ENCODE results near the gene MGST2.
A peak's percentile ranks its signal among the peaks of the same experiment; 100 is the strongest.

The MGST2 gene

GRCh38 chr4:139645458-139645857, 20.2 kb upstream of the MGST2 start:
- DNase-seq, result no peak

- DNase-seq, result no peak
These were observed 18.4 kb upstream of the MGST2 start for GRCh38 chr4:139647184-139647583.

- no peak for DNase-seq
These were observed 17.7 kb upstream of the MGST2 start for GRCh38 chr4:139647952-139648351.

GRCh38 chr4:139651282-139652194, 14.1 kb upstream of the MGST2 start:
- peak; percentile 56 to 60 for DNase-seq

GRCh38 chr4:139654516-139654915, 11.1 kb upstream of the MGST2 start:
- DNase-seq, result peak in 1 of 2 experiments; percentile 2

- DNase-seq, result peak; percentile 15 to 61
These were observed 10.5 kb upstream of the MGST2 start for GRCh38 chr4:139655116-139655515.

- peak; percentile 15 to 63 for DNase-seq
These were observed 8.8 kb upstream of the MGST2 start for GRCh38 chr4:139656614-139657486.

- no peak for DNase-seq
These were observed 7.4 kb upstream of the MGST2 start for GRCh38 chr4:139658185-139658584.

- DNase-seq, result no peak
These were observed 6.8 kb upstream of the MGST2 start for GRCh38 chr4:139658586-139659382.

GRCh38 chr4:139659735-139660424, 5.7 kb upstream of the MGST2 start:
- DNase-seq, result no peak

- DNase-seq, result no peak
These were observed 5.0 kb upstream of the MGST2 start for GRCh38 chr4:139660568-139661043.

- no peak for DNase-seq
These were observed 2.0 kb upstream of the MGST2 start for GRCh38 chr4:139663561-139664138.

- DNase-seq, result no peak
These were observed 1.2 kb upstream of the MGST2 start for GRCh38 chr4:139664442-139664841.

- no peak for DNase-seq
These were observed 435 bp upstream of the MGST2 start for GRCh38 chr4:139665079-139665689.

GRCh38 chr4:139666735-139667281, 1.2 kb downstream of the MGST2 start:
- peak in 1 of 2 experiments; percentile 9 for DNase-seq

GRCh38 chr4:139668036-139668435, 2.4 kb downstream of the MGST2 start:
- DNase-seq, result no peak

GRCh38 chr4:139668658-139669201, 3.1 kb downstream of the MGST2 start:
- DNase-seq, result no peak

- DNase-seq, result no peak
These were observed 3.7 kb downstream of the MGST2 start for GRCh38 chr4:139669335-139669734.

- DNase-seq, result no peak
These were observed 4.3 kb downstream of the MGST2 start for GRCh38 chr4:139669890-139670289.

GRCh38 chr4:139670775-139671174, 5.2 kb downstream of the MGST2 start:
- DNase-seq, result no peak

GRCh38 chr4:139672215-139672614, 6.6 kb downstream of the MGST2 start:
- peak; percentile 0 to 16 for DNase-seq
